Activated naive CD4-positive, alpha-beta T cell treated with anti-CD3 and anti-CD28 coated beads, Interleukin-2, amount 10 ng/mL, durations not matched to agents 7 days and 5 days (primary cell): ENCODE measurements around the gene KLF14.
"Not testable (repeated sequence)": the region's sequence is repeated elsewhere in the genome, so short reads cannot be mapped to it uniquely, and the experiment has no call there.

Experiments
- CTCF ChIA-PET: fragments of 350-600 bp; sonication (Branson Sonifier 250); formaldehyde crosslinking; loops from one replicate; lab custom pipeline; 2021; ENCODE audit warnings: antibody characterized with exemption; lab: Charles Lee
- DNase-seq: peaks from one replicate; pipeline ENCODE4 v3.0.0-alpha.2; 2020
- H3K27ac Mint-ChIP-seq: one replicate; pipeline ENCODE4 v1.8.0; 2021; ENCODE audit warnings: mild to moderate bottlenecking, moderate library complexity, mixed read lengths
- H3K27me3 Mint-ChIP-seq: one replicate; pipeline ENCODE4 v1.8.0; 2021; ENCODE audit warnings: mild to moderate bottlenecking, mixed read lengths
- H3K36me3 Mint-ChIP-seq: one replicate; pipeline ENCODE4 v1.8.0; 2021; ENCODE audit warnings: mixed read lengths
- H3K4me1 Mint-ChIP-seq: one replicate; pipeline ENCODE4 v1.8.0; 2021; ENCODE audit warnings: mixed read lengths
- H3K4me3 Mint-ChIP-seq: one replicate; pipeline ENCODE4 v1.8.0; 2021; ENCODE audit warnings: mild to moderate bottlenecking, moderate library complexity, mixed read lengths
- H3K9me3 Mint-ChIP-seq: one replicate; pipeline ENCODE4 v1.8.0; 2021; ENCODE audit warnings: mixed read lengths

KLF14 gene

DNA sequence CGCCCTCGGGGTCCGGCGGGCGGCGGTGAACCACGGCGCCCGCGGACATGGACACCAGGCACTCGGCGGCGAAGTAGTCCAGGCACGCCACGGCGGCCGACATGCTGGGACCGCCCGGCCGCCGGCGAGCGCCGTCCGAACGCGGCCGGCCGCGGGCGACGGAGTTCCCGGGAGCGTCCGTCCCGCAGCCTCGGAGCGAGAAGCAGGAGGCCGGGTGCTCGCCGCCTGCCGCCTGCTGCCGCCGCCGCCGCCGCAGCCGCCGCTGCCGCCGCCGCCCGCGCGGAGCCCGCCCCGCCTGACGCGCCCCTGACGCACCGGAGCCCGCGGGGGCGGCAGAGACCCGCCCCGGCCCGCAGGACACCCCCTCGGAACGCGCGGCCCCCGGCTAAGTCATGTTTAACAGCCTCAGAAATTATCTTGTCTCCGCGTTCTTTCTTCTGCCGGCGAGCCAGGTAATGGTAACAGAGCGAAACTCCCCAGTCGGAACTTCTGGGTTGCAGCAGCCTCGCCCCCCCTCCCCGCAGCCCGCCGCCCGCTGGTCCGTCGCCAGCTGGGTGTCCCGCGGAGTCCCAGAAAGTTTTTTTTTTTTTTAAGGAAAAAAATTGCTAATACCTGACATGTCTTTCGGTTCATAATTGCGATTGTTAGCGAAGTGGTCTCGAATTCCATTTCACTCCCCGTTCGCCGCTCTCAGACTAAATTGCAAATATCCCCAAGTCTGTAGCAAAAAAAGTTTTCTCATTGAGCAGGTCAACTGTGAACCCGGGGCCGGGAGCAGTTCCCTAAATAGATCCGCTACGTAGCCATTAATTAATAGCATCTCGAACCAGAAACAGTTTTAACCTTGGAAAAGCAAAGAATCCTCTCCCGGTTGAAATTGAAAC is at the start of gene KLF14:
Gene KLF14 (minus strand): TSS at position 277 of the 884 bp plus-strand sequence. CDS start 174 bp downstream, at position 103.
- DNase-seq: peak; percentile 42
- H3K27ac Mint-ChIP-seq: peak within 1 kb of the TSS; percentile 43
- H3K9me3 Mint-ChIP-seq: peaks cover 7% of the 10 kb centered on the region
- peaks cover 13% of the 10 kb centered on the region for H3K4me1 Mint-ChIP-seq
- peaks cover 7% of the 10 kb centered on the region for H3K36me3 Mint-ChIP-seq
- peak within 1 kb of the TSS; percentile 81 for H3K4me3 Mint-ChIP-seq
- peaks cover 59% of the 10 kb centered on the region for H3K27me3 Mint-ChIP-seq
- CTCF ChIA-PET: no interaction called here

DNA sequence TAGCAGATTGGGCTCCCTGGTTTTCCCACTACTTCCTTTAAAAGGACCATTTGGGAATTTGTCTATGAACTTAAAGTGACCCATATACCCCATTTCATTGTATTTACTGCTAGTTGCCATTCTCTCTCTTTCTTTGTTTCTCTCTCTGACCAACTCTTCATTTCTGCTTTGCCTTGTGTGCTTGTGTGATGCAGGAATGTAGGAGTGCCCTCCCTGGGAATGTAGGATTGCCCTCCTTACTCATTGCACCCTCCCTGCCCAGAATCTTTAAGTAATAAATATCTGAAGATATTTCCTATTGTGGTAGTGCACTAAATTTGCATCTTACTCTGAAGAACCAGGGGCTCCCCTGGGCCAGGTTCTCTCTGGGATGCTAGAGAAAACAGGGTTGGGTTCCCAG is 47.3 kb upstream of the KLF14 start:
- H3K27me3 Mint-ChIP-seq: peaks cover 35% of the 10 kb centered on the region
- DNase-seq: no peak
- no peak overlapping the region for H3K27ac Mint-ChIP-seq
- CTCF ChIA-PET: no interaction called here
- H3K36me3 Mint-ChIP-seq: no peaks in the 10 kb centered on the region
- H3K9me3 Mint-ChIP-seq: no peaks in the 10 kb centered on the region
- H3K4me1 Mint-ChIP-seq: no peaks in the 10 kb centered on the region
- no peak overlapping the region for H3K4me3 Mint-ChIP-seq

DNA sequence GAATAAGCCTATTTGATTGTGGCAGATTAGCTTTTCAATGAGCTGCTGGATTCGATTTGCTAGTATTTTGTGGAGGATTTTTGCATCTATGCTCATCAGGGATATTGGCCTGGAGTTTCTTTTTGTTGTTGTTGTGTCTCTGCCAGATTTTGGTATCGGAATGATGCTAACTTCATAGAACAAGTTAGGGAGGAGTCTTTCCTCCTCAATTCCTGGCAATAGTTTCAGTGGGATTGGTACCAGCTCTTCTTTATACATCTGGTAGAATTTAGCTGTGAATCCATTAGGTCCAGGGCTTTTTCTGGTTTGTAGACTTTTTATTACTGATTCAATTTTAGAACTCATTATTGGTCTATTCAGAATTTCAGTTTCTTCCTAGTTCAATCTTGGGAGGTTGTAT is 43.4 kb upstream of the KLF14 start:
- Mint-ChIP-seq H3K4me3 (no peak overlapping the region), H3K9me3 (peaks cover 2% of the 10 kb centered on the region), H3K36me3 (no peaks in the 10 kb centered on the region), H3K4me1 (no peaks in the 10 kb centered on the region), H3K27ac (no peak overlapping the region), H3K27me3 (peaks cover 35% of the 10 kb centered on the region)
- CTCF ChIA-PET: no interaction called here
- DNase-seq: no peak

DNA sequence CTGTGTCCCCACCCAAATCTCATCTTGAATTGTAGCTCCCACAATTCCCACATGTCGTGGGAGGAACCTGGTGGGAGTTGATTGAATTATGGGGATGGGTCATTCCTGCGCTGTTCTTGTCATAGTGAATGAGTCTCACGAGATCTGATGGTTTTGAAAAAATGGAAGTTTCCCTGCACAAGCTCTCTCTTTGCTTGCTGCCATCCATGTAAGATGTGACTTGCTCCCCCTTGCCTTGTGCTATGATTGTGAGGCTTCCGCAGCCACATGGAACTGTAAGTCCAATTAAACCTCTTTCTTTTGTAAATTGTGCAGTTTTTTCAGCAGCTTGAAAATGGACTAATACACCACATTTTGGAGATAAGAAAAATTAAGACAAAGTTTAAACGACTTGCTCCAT is 38.4 kb upstream of the KLF14 start:
- CTCF ChIA-PET, H3K4me1 Mint-ChIP-seq, H3K36me3 Mint-ChIP-seq, DNase-seq, H3K4me3 Mint-ChIP-seq, H3K27ac Mint-ChIP-seq: not testable (repeated sequence)
- peaks cover 17% of the 10 kb centered on the region for H3K9me3 Mint-ChIP-seq
- H3K27me3 Mint-ChIP-seq: peaks cover 14% of the 10 kb centered on the region

DNA sequence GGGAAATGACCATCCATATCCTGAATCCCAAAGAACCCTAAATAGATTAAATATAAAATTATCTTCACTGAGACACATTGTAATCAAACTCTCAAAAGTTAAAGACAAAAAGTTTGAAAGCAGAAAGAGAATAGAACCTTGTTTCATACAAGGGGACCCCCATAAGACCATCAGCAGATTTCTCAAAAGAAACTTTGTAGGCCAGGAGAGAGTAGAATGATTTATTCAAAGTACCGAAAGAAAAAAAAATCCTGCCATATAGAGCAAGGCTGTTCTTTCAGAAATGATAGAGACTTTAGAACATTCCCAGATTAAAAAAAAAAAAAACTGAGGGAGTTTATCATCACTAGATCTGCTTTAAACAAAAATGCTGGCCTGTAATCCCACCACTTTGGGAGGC is 34.8 kb upstream of the KLF14 start:
- CTCF ChIA-PET: no interaction called here
- Mint-ChIP-seq H3K4me3 (no peak overlapping the region), H3K4me1 (no peaks in the 10 kb centered on the region), H3K36me3 (no peaks in the 10 kb centered on the region), H3K9me3 (peaks cover 20% of the 10 kb centered on the region), H3K27me3 (peaks cover 4% of the 10 kb centered on the region), H3K27ac (no peak overlapping the region)
- DNase-seq: no peak

DNA sequence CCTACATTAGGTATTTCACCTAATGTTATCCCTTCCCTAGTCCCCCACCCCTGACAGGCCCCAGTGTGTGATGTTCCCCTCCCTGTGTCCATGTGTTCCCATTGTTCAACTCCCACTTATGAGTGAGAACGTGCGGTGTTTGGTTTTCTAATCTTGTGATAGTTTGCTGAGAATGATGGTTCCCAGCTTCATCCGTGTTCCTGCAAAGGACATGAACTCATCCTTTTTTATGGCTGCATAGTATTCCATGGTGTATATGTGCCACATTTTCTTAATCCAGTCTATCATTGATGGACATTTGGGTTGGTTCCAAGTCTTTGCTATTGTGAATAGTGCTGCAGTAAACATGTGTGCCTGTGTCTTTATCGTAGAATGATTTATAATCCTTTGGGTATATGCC is 30.6 kb upstream of the KLF14 start:
- CTCF ChIA-PET, DNase-seq, H3K4me1 Mint-ChIP-seq, H3K4me3 Mint-ChIP-seq, H3K27ac Mint-ChIP-seq, H3K27me3 Mint-ChIP-seq, H3K36me3 Mint-ChIP-seq: not testable (repeated sequence)
- H3K9me3 Mint-ChIP-seq: peaks cover 14% of the 10 kb centered on the region

DNA sequence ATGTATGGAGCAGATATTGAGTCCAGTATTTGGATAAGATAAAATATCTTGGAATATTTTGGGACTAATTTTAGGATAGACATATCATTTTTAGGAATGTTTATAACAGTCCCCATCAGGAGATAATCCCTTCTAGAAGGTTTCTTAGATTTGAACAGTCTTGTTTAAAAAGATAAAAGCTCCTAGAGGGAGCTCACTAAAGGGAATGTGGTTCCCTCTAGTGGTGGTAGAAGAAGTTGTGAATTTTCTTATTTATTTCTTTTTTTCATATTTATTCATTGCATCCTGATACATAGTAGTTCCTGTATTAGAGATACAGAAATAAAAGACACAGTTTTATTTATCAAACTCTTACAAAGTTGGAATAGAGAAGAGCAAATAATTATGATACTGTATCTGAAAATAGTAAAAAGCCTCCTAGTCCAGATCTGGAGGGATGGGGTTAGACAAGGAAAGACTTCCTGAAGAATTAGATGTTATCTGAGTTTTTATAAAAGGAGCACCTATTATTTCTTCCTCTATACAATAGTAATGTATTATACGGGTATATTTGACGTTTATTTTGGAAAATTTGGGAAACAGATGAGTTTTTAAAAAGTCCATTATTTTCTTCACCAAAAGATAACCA is 24.5 kb upstream of the KLF14 start:
- no peaks in the 10 kb centered on the region for H3K4me1 Mint-ChIP-seq
- CTCF ChIA-PET: interaction anchor here (0.8 to 2.1 kb wide), 11 partner anchors 16 to 695 kb away, joined by 3 to 16 read pairs (median 3); no protein-coding TSS in a partner anchor
- H3K27me3 Mint-ChIP-seq: peaks cover 26% of the 10 kb centered on the region
- H3K9me3 Mint-ChIP-seq: no peaks in the 10 kb centered on the region
- no peak overlapping the region for H3K27ac Mint-ChIP-seq
- H3K36me3 Mint-ChIP-seq: no peaks in the 10 kb centered on the region
- DNase-seq: no peak
- no peak overlapping the region for H3K4me3 Mint-ChIP-seq

DNA sequence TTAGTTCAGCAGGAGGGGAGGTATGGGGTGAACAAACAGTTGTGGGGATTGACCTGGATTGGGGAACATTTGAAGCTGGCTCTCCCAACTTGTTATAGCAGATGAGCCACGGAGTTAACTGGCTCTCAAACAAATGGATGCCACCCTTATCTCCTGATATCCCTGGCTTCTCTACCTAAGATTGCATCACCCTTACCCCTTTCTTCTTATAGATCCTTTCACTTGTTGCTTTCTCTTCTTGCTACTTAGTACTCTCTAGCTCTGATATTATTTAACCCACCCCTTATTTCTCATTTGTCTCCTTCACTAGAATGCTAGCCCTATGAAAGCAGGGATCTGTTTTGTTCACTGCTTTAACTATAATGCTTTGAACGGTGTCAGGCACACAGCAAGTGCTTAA is 22.3 kb upstream of the KLF14 start:
- no peaks in the 10 kb centered on the region for H3K4me1 Mint-ChIP-seq
- peaks cover 30% of the 10 kb centered on the region for H3K27me3 Mint-ChIP-seq
- H3K9me3 Mint-ChIP-seq: no peaks in the 10 kb centered on the region
- no peaks in the 10 kb centered on the region for H3K36me3 Mint-ChIP-seq
- DNase-seq: no peak
- no peak overlapping the region for H3K27ac Mint-ChIP-seq
- no peak overlapping the region for H3K4me3 Mint-ChIP-seq
- CTCF ChIA-PET: interaction anchor here (0.8 kb wide), 1 partner anchor 513 kb away, joined by 3 read pairs; no protein-coding TSS in a partner anchor

DNA sequence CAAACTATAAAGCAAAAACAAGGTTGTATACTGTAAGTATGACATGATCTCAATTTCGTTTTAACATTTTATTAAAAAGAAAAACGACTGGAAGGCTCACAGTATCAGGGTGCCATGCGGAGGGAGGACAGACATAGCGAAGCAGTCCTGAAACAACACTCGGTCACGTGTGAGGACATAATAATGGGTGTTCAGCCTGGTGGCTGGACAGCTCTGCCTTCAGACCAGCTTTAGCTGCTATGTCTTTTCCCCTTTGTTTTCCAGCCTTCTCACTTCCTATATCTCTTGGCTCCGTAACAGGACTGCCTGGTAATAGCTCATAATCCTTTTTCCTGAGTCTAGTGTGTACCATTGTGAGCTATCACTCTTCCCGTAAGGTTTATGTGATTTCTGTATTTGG is 18.4 kb upstream of the KLF14 start:
- no peaks in the 10 kb centered on the region for H3K4me1 Mint-ChIP-seq
- DNase-seq: no peak
- H3K36me3 Mint-ChIP-seq: no peaks in the 10 kb centered on the region
- peaks cover 32% of the 10 kb centered on the region for H3K27me3 Mint-ChIP-seq
- H3K9me3 Mint-ChIP-seq: no peaks in the 10 kb centered on the region
- CTCF ChIA-PET: interaction anchor here (0.7 kb wide), 1 partner anchor 74 kb away, joined by 3 read pairs; no protein-coding TSS in a partner anchor
- H3K27ac Mint-ChIP-seq: no peak overlapping the region
- no peak overlapping the region for H3K4me3 Mint-ChIP-seq

DNA sequence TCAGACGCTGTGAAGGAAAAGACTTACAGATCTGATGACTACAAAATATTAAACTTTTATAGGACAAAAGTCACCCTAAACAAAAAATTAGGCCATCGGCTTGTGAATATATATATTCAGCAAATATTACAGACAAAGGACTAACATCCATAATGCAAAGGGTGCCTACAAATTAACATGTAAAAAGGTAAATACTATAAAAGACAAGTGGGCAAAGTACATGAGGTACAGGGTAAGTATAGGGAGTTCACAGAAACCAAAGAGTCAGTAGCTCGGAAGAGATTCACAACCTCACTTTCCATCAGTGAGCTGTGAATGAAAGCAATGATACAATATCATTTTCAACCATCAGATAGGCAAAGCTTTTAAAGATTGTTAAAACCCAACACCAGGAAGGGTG is 16.7 kb upstream of the KLF14 start:
- Mint-ChIP-seq H3K9me3 (no peaks in the 10 kb centered on the region), H3K4me1 (no peaks in the 10 kb centered on the region), H3K27ac (no peak overlapping the region), H3K4me3 (no peak overlapping the region), H3K36me3 (no peaks in the 10 kb centered on the region), H3K27me3 (peaks cover 34% of the 10 kb centered on the region)
- DNase-seq: no peak
- CTCF ChIA-PET: no interaction called here

DNA sequence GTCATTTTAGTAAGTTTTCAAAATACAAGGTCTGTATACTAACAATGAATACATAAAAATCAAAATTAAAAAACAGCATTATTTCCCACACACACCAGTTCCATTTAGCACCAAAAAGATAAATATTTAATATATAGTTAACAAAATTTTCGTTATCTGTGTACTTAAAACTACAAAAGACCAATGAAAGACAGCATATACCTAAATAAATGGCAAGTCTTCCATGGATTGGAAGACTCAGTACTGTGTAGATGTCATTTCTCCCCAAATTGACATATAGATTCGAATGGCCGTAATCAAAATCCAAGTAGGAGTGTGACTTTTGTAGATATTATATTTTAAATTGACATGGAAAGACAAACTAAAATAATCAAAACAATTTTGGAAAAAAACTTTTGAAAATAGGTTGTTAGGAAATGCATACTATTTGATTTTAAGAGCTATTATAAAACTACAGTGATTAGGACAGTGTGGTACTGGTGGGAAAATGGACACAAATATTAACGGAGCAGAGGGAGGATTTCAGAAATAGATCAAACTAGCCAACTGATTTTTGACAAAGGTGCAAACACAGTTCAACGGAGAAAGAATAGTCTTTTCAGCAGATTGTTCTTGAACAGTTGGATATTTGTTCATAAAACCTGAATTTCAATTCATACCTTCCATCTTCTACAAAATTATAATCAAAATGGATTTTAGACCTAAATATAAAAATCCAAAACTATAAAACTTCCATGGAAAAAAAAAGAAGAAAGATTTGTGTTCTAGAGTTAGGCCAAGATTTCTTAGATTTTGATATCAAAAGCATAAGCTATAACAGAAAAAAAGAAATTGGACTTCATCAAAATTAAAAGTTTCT is 14.8 kb upstream of the KLF14 start:
- Mint-ChIP-seq H3K36me3 (no peaks in the 10 kb centered on the region), H3K27ac (no peak overlapping the region), H3K4me1 (no peaks in the 10 kb centered on the region), H3K9me3 (no peaks in the 10 kb centered on the region), H3K27me3 (peaks cover 31% of the 10 kb centered on the region), H3K4me3 (no peak overlapping the region)
- CTCF ChIA-PET: interaction anchor here (0.6 kb wide), 1 partner anchor 685 kb away, joined by 3 read pairs; no protein-coding TSS in a partner anchor
- no peak for DNase-seq

DNA sequence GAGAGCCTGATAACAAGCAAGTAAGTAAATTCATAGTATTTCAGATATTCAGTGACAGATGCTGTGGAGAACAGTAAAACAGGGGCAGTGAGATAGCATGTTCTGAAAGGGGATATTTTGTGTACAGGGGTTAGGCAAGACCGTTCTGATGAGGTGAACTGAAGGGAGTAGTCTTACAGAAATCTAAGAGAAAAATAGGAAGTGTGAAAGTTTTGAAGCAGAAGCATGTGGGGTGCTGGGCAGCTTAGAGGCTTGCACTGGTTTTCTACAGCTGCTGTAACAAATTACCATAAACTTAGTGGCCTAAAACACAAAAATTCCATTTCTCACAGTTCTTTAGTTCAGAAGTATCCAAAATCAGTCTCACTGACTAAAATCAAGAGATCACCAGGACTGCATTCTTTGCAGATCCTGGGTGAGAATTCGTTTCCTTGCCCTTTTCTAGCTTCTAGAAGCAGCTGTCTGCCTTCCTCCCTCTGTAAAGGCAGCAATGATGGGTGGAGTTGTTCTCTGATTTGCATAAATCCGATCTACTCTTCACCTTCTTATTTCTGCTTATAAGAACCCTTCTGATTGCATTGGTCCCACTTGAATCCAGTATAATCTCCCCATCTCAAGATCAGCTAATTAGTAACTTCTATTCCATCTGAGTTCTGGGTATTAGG is 7.5 kb upstream of the KLF14 start:
- no peak overlapping the region for H3K4me3 Mint-ChIP-seq
- no peaks in the 10 kb centered on the region for H3K4me1 Mint-ChIP-seq
- H3K9me3 Mint-ChIP-seq: no peaks in the 10 kb centered on the region
- peaks cover 18% of the 10 kb centered on the region for H3K27me3 Mint-ChIP-seq
- H3K36me3 Mint-ChIP-seq: no peaks in the 10 kb centered on the region
- no peak for DNase-seq
- CTCF ChIA-PET: no interaction called here
- no peak overlapping the region for H3K27ac Mint-ChIP-seq

DNA sequence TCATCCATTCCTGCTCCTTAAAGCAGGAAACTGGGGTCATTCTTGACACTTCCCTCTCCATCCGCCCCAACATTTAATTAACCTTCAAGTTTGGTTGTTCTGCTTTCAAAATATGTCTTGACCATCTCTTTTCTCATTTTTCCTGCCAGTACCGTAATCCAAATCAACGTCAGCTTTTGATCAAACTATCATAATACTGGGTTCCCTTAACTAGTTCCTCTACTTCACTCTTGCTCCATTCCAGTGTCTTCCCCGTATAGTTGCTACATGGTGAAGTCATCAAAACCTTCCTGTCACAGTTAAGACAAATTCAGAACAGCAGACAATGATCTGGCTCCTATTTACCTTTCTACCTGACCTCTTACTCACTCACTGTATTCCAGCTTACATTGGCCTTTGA is 6.6 kb upstream of the KLF14 start:
- CTCF ChIA-PET: no interaction called here
- Mint-ChIP-seq H3K4me3 (no peak overlapping the region), H3K9me3 (no peaks in the 10 kb centered on the region), H3K4me1 (no peaks in the 10 kb centered on the region), H3K36me3 (no peaks in the 10 kb centered on the region), H3K27ac (no peak overlapping the region), H3K27me3 (peaks cover 17% of the 10 kb centered on the region)
- DNase-seq: no peak
